NB4 (cell line): Measurements from ENCODE around the gene PRPF19.

Experiments
- CTCF ChIP-seq: IDR thresholded peaks from one replicate; pipeline ENCODE4 v1.5.1; 2012; ENCODE audit warnings: low read depth, low read length
- POLR2A ChIP-seq: IDR thresholded peaks from 2 replicates; pipeline ENCODE4 v1.6.1; 2011; ENCODE audit warnings: mild to moderate bottlenecking; ENCODE audit not compliant: insufficient read length; ENCODE audit errors: extremely low read depth

GRCh38 chr11:60912223-60912850 is 6.0 kb upstream of the PRPF19 start:
- TF ChIP-seq POLR2A: no peak
- no peak for TF ChIP-seq CTCF
